ENCODE measurements around the gene DGLUCY.
"Not testable (repeated sequence)": the region's sequence is repeated elsewhere in the genome, so short reads cannot be mapped to it uniquely, and the experiment has no call there.

The DGLUCY gene

DNA sequence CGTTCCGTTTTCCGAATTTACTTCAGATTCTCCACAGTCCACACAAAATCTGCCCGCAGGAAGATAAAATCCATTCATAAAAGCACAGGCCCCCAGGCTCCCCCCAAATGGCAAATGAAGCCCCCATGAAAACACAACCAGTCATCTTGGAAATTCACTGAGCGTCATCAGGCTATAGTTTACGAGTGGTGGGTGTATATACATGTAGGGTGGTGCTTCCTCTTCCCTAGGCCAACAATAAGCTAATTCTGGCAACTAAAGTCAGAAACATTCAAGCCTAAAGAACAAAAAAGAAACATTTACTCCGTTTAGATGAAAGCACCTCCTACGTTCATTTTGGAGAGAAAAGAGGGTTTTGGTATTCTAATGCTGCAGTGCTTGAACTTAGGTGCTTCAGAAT is 124.8 kb downstream of the DGLUCY start:
- Mint-ChIP-seq H3K9me3 (peaks cover 0 to 4% of the 10 kb centered on the region in 2 donors), H3K27me3 (no peaks in the 10 kb centered on the region), H3K36me3 (peaks cover 4 to 5% of the 10 kb centered on the region in 2 donors), H3K4me1 (peaks cover 47 to 49% of the 10 kb centered on the region in 2 donors), H3K27ac (peak overlapping the region; percentile 80), H3K4me3 (peak overlapping the region in 1 of 2 donors; percentile 24)
- ATAC-seq (replicated peaks) = no peak
- DNase-seq = no peak

DNA sequence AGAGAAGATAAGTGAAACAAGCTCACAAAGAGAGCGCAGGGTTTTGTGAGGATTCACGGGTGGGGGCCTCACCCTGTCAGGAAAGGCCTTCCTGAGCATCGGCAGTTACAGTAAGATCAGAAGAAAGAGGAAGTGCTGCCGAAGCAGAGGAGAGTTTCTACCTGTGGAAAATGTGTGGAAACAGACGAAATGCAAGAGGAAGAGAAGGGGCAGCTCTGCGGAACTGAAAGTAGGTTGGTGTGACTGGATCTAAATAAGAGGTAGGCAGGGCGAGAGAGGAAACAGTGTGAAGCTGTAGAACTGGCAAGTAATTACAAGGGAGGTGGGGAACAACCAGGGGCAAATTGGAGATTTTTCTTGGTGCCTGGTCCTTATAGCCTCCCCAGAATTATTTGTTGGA is 128.0 kb downstream of the DGLUCY start:
- H3K27me3 Mint-ChIP-seq = no peaks in the 10 kb centered on the region
- H3K4me3 Mint-ChIP-seq = peak overlapping the region; percentile 63 to 68
- H3K4me1 Mint-ChIP-seq = peaks cover 61 to 72% of the 10 kb centered on the region in 2 donors
- DNase-seq = peak; percentile 67
- H3K9me3 Mint-ChIP-seq = peaks cover 0 to 4% of the 10 kb centered on the region in 2 donors
- H3K27ac Mint-ChIP-seq = peak overlapping the region; percentile 47
- no peaks in the 10 kb centered on the region for H3K36me3 Mint-ChIP-seq
- ATAC-seq (replicated peaks) = peak; percentile 72

DNA sequence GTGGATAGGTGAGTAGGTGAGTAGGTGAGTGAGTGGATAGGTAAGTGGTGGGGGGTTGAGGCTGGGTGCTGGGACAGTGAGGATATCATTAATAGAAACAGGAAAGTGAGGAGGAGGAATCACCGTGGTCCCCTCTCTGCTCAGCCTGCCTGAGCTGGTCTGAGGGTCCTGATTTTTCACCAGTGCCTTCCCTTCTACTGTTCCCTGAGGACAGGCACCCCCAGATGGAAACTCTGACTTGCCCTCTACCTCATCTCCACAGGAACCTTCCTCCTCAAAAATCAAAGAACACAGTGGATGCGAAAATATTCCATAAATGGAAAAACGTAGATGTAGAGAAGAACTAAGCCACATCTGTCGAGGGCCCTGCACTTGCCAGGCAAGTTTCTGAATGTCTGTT is 128.8 kb downstream of the DGLUCY start:
- Mint-ChIP-seq H3K27ac (peak overlapping the region; percentile 47), H3K4me3 (peak overlapping the region; percentile 63 to 68), H3K36me3 (peaks cover 0 to 4% of the 10 kb centered on the region in 2 donors), H3K4me1 (peaks cover 66 to 72% of the 10 kb centered on the region in 2 donors), H3K27me3 (no peaks in the 10 kb centered on the region), H3K9me3 (peaks cover 0 to 8% of the 10 kb centered on the region in 2 donors)
- DNase-seq = no peak
- ATAC-seq (replicated peaks) = no peak

DNA sequence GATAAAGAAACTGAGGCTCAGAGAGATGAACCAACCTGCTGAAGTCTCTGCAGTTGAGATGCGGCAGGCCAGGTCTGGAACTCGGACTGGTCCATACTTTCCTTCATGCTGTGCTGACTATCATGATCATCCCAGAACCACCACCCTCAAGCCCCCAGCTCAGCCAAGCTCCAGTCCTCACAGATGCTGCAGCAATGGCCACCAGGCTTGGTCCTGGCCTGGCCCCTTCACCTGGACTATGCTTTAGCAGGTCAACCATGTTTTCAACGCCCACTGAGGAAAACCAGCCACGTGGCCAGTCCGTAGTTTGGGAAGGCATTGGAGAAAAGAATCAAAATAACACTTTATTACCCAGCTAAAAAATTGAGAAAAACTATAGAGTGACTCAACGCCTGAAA is 129.2 kb downstream of the DGLUCY start:
- H3K27me3 Mint-ChIP-seq = no peaks in the 10 kb centered on the region
- DNase-seq (no peak), ATAC-seq (replicated peaks) (no peak)
- peaks cover 0 to 8% of the 10 kb centered on the region in 2 donors for H3K9me3 Mint-ChIP-seq
- peaks cover 0 to 4% of the 10 kb centered on the region in 2 donors for H3K36me3 Mint-ChIP-seq
- H3K4me1 Mint-ChIP-seq = peaks cover 63 to 70% of the 10 kb centered on the region in 2 donors
- peak overlapping the region; percentile 63 for H3K4me3 Mint-ChIP-seq
- peak overlapping the region; percentile 47 for H3K27ac Mint-ChIP-seq

DNA sequence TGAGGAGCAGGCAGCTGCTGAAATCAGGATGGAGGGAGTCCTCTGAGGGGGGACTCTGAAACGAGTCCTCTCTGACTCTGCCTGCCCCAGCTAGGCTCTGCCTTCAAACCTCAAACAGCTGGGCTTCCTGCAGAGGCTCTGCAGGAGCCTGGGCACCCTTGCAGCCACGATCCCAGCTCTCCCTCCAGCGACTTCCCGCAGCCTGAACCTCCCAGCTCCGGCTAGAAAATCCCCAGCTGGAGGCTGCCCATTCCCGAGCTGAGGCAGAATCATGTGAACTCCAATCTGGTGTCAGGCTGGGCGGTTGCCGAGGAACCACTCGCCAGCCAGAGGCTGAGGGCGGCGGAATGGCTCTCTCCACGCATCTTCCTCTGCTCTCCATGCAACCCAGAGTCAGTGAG is 130.6 kb downstream of the DGLUCY start, which contains the start of gene GPR68:
Gene GPR68, minus strand, starts transcription at position 204 of the 401 bp plus-strand sequence. CDS start 9,654 bp downstream, outside the sequence.
- peaks cover 54 to 64% of the 10 kb centered on the region in 2 donors for H3K4me1 Mint-ChIP-seq
- peaks cover 0 to 8% of the 10 kb centered on the region in 2 donors for H3K9me3 Mint-ChIP-seq
- no peaks in the 10 kb centered on the region for H3K27me3 Mint-ChIP-seq
- H3K4me3 Mint-ChIP-seq = peak within 1 kb of the TSS; percentile 63
- H3K36me3 Mint-ChIP-seq = peaks cover 0 to 4% of the 10 kb centered on the region in 2 donors
- no peak for ATAC-seq (replicated peaks)
- no peak for DNase-seq
- peak within 1 kb of the TSS; percentile 56 for H3K27ac Mint-ChIP-seq

DNA sequence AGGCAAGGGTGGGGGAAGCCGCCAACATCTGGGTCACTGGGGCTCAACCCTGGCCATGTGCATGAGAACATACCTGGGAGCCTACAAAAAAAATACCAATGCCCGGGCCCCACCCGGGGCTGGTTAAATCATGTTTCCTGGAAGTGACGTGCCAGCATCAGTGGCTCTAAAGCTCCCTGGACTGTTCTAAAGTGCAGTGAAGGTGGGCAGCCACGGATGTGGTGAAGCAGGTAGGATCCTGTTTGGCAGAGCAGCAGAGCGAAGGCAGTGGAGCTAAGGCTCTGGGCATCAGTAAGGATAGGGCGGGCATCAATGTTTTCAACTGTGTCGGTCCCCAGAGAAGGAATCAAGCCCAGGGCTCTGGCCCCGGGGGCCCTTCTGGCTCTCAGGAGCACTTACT is 131.2 kb downstream of the DGLUCY start:
- Mint-ChIP-seq H3K4me1 (peaks cover 55 to 67% of the 10 kb centered on the region in 2 donors), H3K36me3 (peaks cover 0 to 4% of the 10 kb centered on the region in 2 donors), H3K4me3 (peak overlapping the region in 1 of 2 donors; percentile 63), H3K27me3 (no peaks in the 10 kb centered on the region), H3K9me3 (peaks cover 0 to 8% of the 10 kb centered on the region in 2 donors), H3K27ac (peak overlapping the region; percentile 56)
- DNase-seq (no peak), ATAC-seq (replicated peaks) (no peak)

DNA sequence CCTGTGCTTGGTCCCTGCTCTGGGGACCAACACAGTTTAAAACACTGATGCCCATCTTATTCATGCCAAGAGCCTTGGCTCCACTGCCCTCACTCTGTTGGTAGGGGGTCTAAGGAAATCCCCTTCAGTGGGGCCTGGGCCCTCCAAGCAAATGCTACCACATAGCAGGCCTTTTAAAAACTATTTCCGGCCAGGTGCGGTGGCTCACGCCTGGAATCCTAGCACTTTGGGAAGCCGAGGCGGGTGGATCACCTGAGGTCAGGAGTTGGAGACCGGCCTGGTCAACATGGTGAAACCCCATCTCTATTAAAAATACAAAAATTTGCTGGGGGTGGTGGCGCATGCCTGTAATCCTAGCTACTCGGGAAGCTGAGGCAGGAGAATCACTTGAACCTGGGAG is 131.7 kb downstream of the DGLUCY start:
- H3K9me3 Mint-ChIP-seq; H3K4me3 Mint-ChIP-seq; H3K27ac Mint-ChIP-seq; H3K27me3 Mint-ChIP-seq; ATAC-seq (replicated peaks); DNase-seq; H3K36me3 Mint-ChIP-seq: not testable (repeated sequence)
- peaks cover 59 to 73% of the 10 kb centered on the region in 2 donors for H3K4me1 Mint-ChIP-seq

DNA sequence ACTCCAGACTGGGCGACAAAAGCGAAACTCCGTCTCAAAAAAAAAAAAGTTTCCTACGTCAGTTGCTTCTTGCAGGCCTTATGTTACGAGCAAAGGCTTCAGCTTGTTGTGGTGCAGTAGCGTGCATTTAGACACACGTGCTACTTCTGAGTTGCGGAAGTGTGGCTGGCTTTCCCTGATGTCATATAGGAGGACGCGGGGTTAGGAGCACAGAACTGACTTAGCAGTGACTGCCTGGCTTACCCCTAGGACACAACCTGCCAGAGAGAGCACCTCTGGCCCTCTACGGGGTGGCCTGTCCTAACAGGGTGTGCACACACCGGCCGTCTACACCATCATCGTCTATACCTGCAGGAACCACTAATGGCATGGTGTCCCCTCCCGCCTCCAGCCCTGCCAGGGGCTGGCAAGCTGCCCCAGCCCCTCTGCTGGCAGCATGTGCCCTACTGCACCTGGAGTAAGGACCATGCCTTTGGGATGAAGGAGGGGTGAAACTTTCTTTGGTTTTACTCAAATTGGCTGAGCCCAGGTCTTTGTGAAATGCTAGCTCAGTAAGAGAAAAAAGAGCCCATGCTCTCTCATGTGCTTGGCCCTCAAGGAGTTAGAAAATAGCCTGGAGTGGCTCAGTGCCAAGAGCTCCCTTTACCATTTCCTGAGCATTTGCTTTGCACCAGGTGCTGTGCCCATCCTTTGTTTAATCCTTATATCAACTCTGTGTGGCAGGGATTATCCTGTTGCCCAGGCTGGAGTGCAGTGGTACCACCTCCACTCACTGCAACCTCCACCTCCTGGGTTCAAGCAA is 132.4 kb downstream of the DGLUCY start:
- DNase-seq (no peak), ATAC-seq (replicated peaks) (no peak)
- no peak overlapping the region for H3K27ac Mint-ChIP-seq
- H3K4me3 Mint-ChIP-seq = no peak overlapping the region
- H3K4me1 Mint-ChIP-seq = peaks cover 61 to 75% of the 10 kb centered on the region in 2 donors
- H3K36me3 Mint-ChIP-seq = peaks cover 0 to 4% of the 10 kb centered on the region in 2 donors
- H3K27me3 Mint-ChIP-seq = no peaks in the 10 kb centered on the region
- H3K9me3 Mint-ChIP-seq = peaks cover 0 to 8% of the 10 kb centered on the region in 2 donors

DNA sequence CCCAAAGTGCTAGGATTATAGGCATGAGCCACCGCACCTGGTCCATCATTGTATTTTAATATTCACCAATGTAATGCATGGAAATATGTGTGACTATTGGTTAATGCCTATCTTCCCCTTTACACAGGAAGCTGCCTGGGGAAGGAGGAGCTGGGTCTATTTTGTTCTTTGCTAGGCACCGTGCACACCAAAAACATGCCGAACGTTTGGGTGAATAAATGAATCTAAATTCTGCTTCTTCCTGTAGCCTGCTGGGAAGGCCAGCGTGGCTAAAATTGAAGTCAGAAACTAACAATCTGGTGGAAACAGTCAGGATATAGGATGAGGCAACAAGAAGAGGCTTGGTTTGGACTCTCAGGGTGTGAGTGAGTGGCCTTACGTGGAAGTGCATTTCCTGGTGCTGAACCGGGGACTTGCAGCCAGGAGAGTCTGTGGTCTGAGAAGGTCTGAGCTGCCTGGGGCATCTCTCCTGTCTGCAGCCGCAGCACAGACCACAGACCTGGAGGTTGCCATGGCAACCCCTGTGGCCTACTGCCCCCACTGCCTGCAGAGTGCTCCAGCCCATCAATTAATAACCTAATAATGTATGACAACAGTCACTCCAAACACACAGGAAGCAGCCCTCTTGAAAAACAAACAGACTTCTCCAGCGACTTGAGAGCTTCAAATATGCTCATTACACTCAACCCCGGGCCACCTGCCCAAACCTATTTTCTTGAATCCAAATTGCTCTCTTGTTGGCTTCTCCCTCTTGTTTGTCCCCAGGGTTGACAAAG is 136.2 kb downstream of the DGLUCY start:
- Mint-ChIP-seq H3K36me3 (peaks cover 0 to 4% of the 10 kb centered on the region in 2 donors), H3K4me3 (peak overlapping the region; percentile 33 to 52), H3K4me1 (peaks cover 36 to 65% of the 10 kb centered on the region in 2 donors), H3K27ac (peak overlapping the region; percentile 88), H3K27me3 (no peaks in the 10 kb centered on the region), H3K9me3 (peaks cover 0 to 4% of the 10 kb centered on the region in 2 donors)
- ATAC-seq (replicated peaks) (peak; percentile 76 to 80), DNase-seq (peak; percentile 49)

DNA sequence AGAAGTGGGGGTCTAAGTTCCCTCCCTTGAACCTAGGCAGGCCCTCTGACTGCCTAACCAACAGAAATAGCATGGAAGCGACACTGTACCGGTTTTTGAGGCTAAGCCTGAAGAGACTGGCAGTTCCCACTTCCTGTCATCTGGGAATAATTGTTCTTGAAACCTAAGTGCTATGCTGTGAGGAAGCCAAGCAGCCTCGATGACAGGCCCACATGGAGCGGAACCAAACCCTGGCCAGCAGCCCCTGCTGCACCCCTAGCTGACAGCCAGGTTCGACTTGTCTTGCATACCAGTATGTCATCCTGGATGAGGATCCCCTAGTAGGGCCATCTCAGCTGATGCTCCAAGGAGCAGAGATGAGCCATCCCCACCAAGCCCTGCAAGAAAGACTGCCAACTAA is 137.0 kb downstream of the DGLUCY start:
- Mint-ChIP-seq H3K27me3 (no peaks in the 10 kb centered on the region), H3K4me1 (peaks cover 35 to 60% of the 10 kb centered on the region in 2 donors), H3K27ac (peak overlapping the region; percentile 65), H3K9me3 (peaks cover 0 to 4% of the 10 kb centered on the region in 2 donors), H3K4me3 (no peak overlapping the region), H3K36me3 (peaks cover 0 to 4% of the 10 kb centered on the region in 2 donors)
- no peak for ATAC-seq (replicated peaks)
- DNase-seq = no peak

DNA sequence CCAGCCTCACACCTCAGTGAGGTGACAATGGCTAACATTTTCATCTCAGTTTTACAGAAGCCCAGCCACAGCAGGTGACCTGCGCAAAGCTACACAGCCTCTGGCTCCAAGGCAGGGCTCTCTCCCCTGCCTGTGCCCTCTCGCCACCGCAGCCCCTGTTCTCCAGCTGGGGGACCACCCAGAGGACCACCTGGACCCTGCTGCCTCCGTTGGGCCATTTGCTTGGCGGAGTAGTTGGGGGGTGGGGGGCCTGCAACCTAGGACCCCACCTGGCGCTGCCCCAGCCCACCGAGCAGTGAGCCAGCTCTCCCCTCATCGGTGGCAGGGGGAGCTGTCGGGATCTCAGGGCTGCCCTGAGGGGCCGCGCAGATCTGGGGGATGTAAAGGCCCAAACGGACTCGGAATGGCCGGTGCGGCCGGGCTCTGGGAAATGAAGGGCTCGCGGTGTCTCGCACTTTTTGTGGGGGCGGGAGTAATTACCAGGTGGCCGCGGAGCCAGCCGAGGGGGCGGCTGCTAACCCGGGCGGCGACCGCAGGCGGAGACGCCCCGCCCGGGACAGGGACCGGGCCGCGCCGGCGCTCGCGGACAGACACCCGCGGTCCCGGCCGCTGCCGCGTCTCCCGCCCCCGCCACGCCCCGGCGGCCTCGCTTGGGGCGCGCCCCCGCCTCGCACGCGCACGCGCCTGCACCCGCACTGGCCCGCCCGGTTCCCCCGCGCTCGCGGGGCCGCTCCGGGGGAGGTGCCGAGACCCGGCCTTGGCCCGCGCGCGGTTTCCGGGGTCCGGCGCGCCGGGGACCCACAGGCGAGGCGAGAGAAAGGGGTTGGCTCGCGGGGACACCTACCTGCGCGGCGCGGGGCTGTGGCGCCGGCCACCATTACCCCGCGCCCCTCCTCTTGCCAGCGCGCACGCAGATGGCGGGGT is 139.3 kb downstream of the DGLUCY start:
- ATAC-seq (replicated peaks) = peak; percentile 33 to 48
- H3K27me3 Mint-ChIP-seq = no peaks in the 10 kb centered on the region
- no peaks in the 10 kb centered on the region for H3K36me3 Mint-ChIP-seq
- H3K4me1 Mint-ChIP-seq = peaks cover 37 to 66% of the 10 kb centered on the region in 2 donors
- no peak for DNase-seq
- no peak overlapping the region for H3K27ac Mint-ChIP-seq
- peak overlapping the region; percentile 76 to 85 for H3K4me3 Mint-ChIP-seq
- no peaks in the 10 kb centered on the region for H3K9me3 Mint-ChIP-seq

DNA sequence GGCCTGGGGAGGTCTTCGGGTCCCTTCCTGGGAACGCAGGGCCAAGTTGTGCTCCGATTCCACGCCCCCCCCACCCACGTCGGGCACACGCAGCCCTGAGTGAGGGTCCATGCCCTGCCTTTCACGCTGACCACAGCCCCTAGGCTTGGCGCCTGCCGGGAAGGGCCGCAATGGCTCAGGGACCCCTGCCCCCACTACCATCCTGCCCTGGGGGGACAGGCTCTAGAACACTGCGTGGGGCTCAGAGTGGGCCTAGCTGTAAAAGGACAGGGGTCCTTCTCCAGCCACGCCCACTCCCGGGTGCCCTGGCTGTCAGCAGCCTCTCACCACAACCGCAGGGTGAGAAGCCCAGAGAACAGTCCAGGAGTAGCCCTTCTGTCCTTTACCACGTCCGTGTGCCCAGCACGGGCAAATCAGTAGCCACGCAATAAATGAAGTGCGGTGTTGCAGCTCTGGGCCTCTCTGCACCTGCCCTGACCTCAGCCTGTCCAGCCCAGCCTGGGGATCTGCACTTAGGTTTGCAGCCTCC is 140.0 kb downstream of the DGLUCY start:
- ATAC-seq (replicated peaks) (no peak), DNase-seq (no peak)
- peak overlapping the region; percentile 57 for H3K27ac Mint-ChIP-seq
- H3K4me1 Mint-ChIP-seq = peaks cover 37 to 63% of the 10 kb centered on the region in 2 donors
- peak overlapping the region; percentile 76 to 85 for H3K4me3 Mint-ChIP-seq
- no peaks in the 10 kb centered on the region for H3K27me3 Mint-ChIP-seq
- H3K9me3 Mint-ChIP-seq = no peaks in the 10 kb centered on the region
- no peaks in the 10 kb centered on the region for H3K36me3 Mint-ChIP-seq

DNA sequence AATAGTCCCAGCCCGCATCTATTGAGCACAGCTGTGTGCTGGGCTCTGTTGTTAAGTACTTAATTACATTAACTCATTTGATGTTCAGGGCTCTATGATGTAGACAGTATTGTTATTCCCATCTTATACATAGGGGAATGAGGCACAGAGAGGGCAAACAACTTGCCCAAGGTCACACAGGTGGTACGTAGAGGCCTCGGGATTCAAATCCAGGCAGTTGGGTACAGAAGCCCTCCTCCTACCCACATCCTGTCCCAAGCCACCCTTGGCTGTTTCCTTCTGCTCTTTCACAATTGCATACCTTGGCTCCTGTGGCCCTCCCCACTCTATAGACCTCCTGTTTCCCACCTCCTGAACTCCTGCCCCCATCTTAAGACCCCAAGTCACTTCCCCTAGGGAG is 140.6 kb downstream of the DGLUCY start:
- DNase-seq (no peak), ATAC-seq (replicated peaks) (no peak)
- Mint-ChIP-seq H3K36me3 (no peaks in the 10 kb centered on the region), H3K4me1 (peaks cover 36 to 60% of the 10 kb centered on the region in 2 donors), H3K4me3 (peak overlapping the region; percentile 76 to 85), H3K27ac (peak overlapping the region; percentile 57), H3K27me3 (no peaks in the 10 kb centered on the region), H3K9me3 (no peaks in the 10 kb centered on the region)

All from stimulated activated naive B cell treated with anti-CD40 and anti-IgM and Interleukin-4, amounts not matched to agents 10 μg/mL and 1 μg/mL and 100 μg/mL, for 72 hours (primary cell).